ENCODE measurements around the gene NEK4. TPM values are rescaled to one million over a fixed set of nuclear protein-coding genes. Genes with fewer than 3 reads are reported as not detected.
A peak's percentile ranks its signal among the peaks of the same experiment; 100 is the strongest.
"Not testable (repeated sequence)": the region's sequence is repeated elsewhere in the genome, so short reads cannot be mapped to it uniquely, and the experiment has no call there.

The NEK4 gene
- total and polyA plus RNA-seq, 4 experiments from 2014 or later: 7.0 to 27.9 (median 19.8) TPM

GRCh38 chr3:52678265-52679198 lies 92.2 kb downstream of the NEK4 start:
- Mint-ChIP-seq H3K4me3 (no peak overlapping the region), H3K36me3 (peaks cover 42 to 53% of the 10 kb centered on the region in 2 donors), H3K4me1 (peaks cover 28 to 49% (median 31%) of the 10 kb centered on the region in 4 donors), H3K27ac (peak overlapping the region in 4 of 7 donors; percentile 0 to 57 (median 40)), H3K27me3 (no peaks in the 10 kb centered on the region), H3K9me3 (peaks cover 0 to 2% (median 0%) of the 10 kb centered on the region in 8 donors)
- Histone ChIP-seq H3K36me3 (ENCODE audit: insufficient read depth, low read length) (peaks cover 39% of the 10 kb centered on the region), H3K27ac (ENCODE audit: low read depth, low read length) (no peak overlapping the region), H3K4me1 (ENCODE audit: insufficient read depth, low read length) (peaks cover 15% of the 10 kb centered on the region), H3K9me3 (ENCODE audit: control insufficient read depth in 1 of 2, low read length in 2 of 2) (no peaks in the 10 kb centered on the region), H3K27me3 (ENCODE audit: insufficient read depth, low read length) (no peaks in the 10 kb centered on the region), H3K4me3 (ENCODE audit: low read length in 2 of 2) (no peak overlapping the region)
- DNase-seq: no peak
- CTCF ChIA-PET (ENCODE audit: partially characterized antibody): no interaction called here
- intact Hi-C loops (cut with micrococcal nuclease): no loop called here
- POLR2A ChIA-PET (ENCODE audit: partially characterized antibody): no interaction called here

GRCh38 chr3:52676201-52676600 lies 94.5 kb downstream of the NEK4 start:
- peaks cover 26 to 47% (median 30%) of the 10 kb centered on the region in 4 donors for H3K4me1 Mint-ChIP-seq
- H3K4me3 Mint-ChIP-seq; H3K4me3 ChIP-seq (ENCODE audit: low read length in 2 of 2); POLR2A ChIA-PET (ENCODE audit: partially characterized antibody); H3K9me3 ChIP-seq (ENCODE audit: control insufficient read depth in 1 of 2, low read length in 2 of 2); H3K27me3 Mint-ChIP-seq; H3K27ac ChIP-seq (ENCODE audit: low read depth, low read length); DNase-seq; H3K27me3 ChIP-seq (ENCODE audit: insufficient read depth, low read length); intact Hi-C loops (cut with micrococcal nuclease); H3K9me3 Mint-ChIP-seq: not testable (repeated sequence)
- CTCF ChIA-PET (ENCODE audit: partially characterized antibody): interaction anchor here (1.4 kb wide), 1 partner anchor 36 kb away, joined by 3 read pairs; no protein-coding TSS in a partner anchor
- H3K36me3 ChIP-seq (ENCODE audit: insufficient read depth, low read length): peaks cover 42% of the 10 kb centered on the region
- H3K36me3 Mint-ChIP-seq: peaks cover 41 to 65% of the 10 kb centered on the region in 2 donors
- H3K4me1 ChIP-seq (ENCODE audit: insufficient read depth, low read length): peaks cover 12% of the 10 kb centered on the region
- peak overlapping the region in 1 of 7 donors; percentile 16 for H3K27ac Mint-ChIP-seq

GRCh38 chr3:52671676-52672075 lies 99.1 kb downstream of the NEK4 start:
- CTCF ChIA-PET (ENCODE audit: partially characterized antibody): no interaction called here
- peak overlapping the region in 1 of 8 donors; percentile 47 for H3K4me3 Mint-ChIP-seq
- peak overlapping the region; percentile 74 to 96 (median 88) for H3K27ac Mint-ChIP-seq
- H3K9me3 ChIP-seq (ENCODE audit: control insufficient read depth in 1 of 2, low read length in 2 of 2): no peaks in the 10 kb centered on the region
- H3K36me3 Mint-ChIP-seq: peaks cover 28 to 57% of the 10 kb centered on the region in 2 donors
- intact Hi-C loops (cut with micrococcal nuclease): no loop called here
- no peak for DNase-seq
- peaks cover 21% of the 10 kb centered on the region for H3K4me1 ChIP-seq (ENCODE audit: insufficient read depth, low read length)
- no peaks in the 10 kb centered on the region for H3K27me3 ChIP-seq (ENCODE audit: insufficient read depth, low read length)
- POLR2A ChIA-PET (ENCODE audit: partially characterized antibody): no interaction called here
- H3K9me3 Mint-ChIP-seq: no peaks in the 10 kb centered on the region
- no peak overlapping the region for H3K27ac ChIP-seq (ENCODE audit: low read depth, low read length)
- no peak overlapping the region for H3K4me3 ChIP-seq (ENCODE audit: low read length in 2 of 2)
- H3K27me3 Mint-ChIP-seq: no peaks in the 10 kb centered on the region
- H3K36me3 ChIP-seq (ENCODE audit: insufficient read depth, low read length): peaks cover 12% of the 10 kb centered on the region
- peaks cover 26 to 40% (median 35%) of the 10 kb centered on the region in 4 donors for H3K4me1 Mint-ChIP-seq

GRCh38 chr3:52670621-52671521 lies 99.9 kb downstream of the NEK4 start:
- no peaks in the 10 kb centered on the region for H3K27me3 ChIP-seq (ENCODE audit: insufficient read depth, low read length)
- no peak overlapping the region for H3K4me3 ChIP-seq (ENCODE audit: low read length in 2 of 2)
- H3K27ac ChIP-seq (ENCODE audit: low read depth, low read length): no peak overlapping the region
- intact Hi-C loops (cut with micrococcal nuclease): no loop called here
- Mint-ChIP-seq H3K4me1 (peaks cover 26 to 36% (median 30%) of the 10 kb centered on the region in 4 donors), H3K9me3 (no peaks in the 10 kb centered on the region), H3K4me3 (peak overlapping the region in 6 of 8 donors; percentile 40 to 80 (median 65)), H3K27me3 (no peaks in the 10 kb centered on the region), H3K36me3 (peaks cover 21 to 51% of the 10 kb centered on the region in 2 donors), H3K27ac (peak overlapping the region; percentile 74 to 96 (median 88))
- peaks cover 14% of the 10 kb centered on the region for H3K36me3 ChIP-seq (ENCODE audit: insufficient read depth, low read length)
- POLR2A ChIA-PET (ENCODE audit: partially characterized antibody): interaction anchor here (0.5 kb wide), 1 partner anchor 382 kb away, joined by 4 read pairs; no protein-coding TSS in a partner anchor
- CTCF ChIA-PET (ENCODE audit: partially characterized antibody): no interaction called here
- H3K9me3 ChIP-seq (ENCODE audit: control insufficient read depth in 1 of 2, low read length in 2 of 2): no peaks in the 10 kb centered on the region
- DNase-seq: peak in 4 of 5 donors; percentile 6 to 77 (median 22)
- H3K4me1 ChIP-seq (ENCODE audit: insufficient read depth, low read length): peaks cover 21% of the 10 kb centered on the region

- no peak for DNase-seq
- H3K36me3 Mint-ChIP-seq: peaks cover 32 to 57% of the 10 kb centered on the region in 2 donors
Measured at GRCh38 chr3:52663098-52663497, 107.6 kb downstream of the NEK4 start.

GRCh38 chr3:52660046-52660445 lies 110.7 kb downstream of the NEK4 start:
- H3K27ac Mint-ChIP-seq: no peak overlapping the region
- no peak for DNase-seq
- intact Hi-C loops (cut with micrococcal nuclease): no loop called here
- H3K4me1 ChIP-seq (ENCODE audit: insufficient read depth, low read length): no peaks in the 10 kb centered on the region
- H3K4me1 Mint-ChIP-seq: peaks cover 3 to 7% (median 5%) of the 10 kb centered on the region in 4 donors
- CTCF ChIA-PET (ENCODE audit: partially characterized antibody): no interaction called here
- H3K4me3 Mint-ChIP-seq: no peak overlapping the region
- H3K36me3 Mint-ChIP-seq: peaks cover 37 to 68% of the 10 kb centered on the region in 2 donors
- POLR2A ChIA-PET (ENCODE audit: partially characterized antibody): no interaction called here
- no peaks in the 10 kb centered on the region for H3K27me3 Mint-ChIP-seq
- no peak overlapping the region for H3K27ac ChIP-seq (ENCODE audit: low read depth, low read length)
- no peaks in the 10 kb centered on the region for H3K9me3 Mint-ChIP-seq
- no peak overlapping the region for H3K4me3 ChIP-seq (ENCODE audit: low read length in 2 of 2)
- no peaks in the 10 kb centered on the region for H3K27me3 ChIP-seq (ENCODE audit: insufficient read depth, low read length)
- H3K36me3 ChIP-seq (ENCODE audit: insufficient read depth, low read length): peaks cover 45% of the 10 kb centered on the region
- no peaks in the 10 kb centered on the region for H3K9me3 ChIP-seq (ENCODE audit: control insufficient read depth in 1 of 2, low read length in 2 of 2)

More at GRCh38 chr3:52663098-52663497, 107.6 kb downstream of the NEK4 start:
- no peaks in the 10 kb centered on the region for H3K9me3 Mint-ChIP-seq
- ChIA-PET POLR2A (ENCODE audit: partially characterized antibody) (no interaction called here), CTCF (ENCODE audit: partially characterized antibody) (no interaction called here)
- Histone ChIP-seq H3K36me3 (ENCODE audit: insufficient read depth, low read length) (peaks cover 37% of the 10 kb centered on the region), H3K4me1 (ENCODE audit: insufficient read depth, low read length) (no peaks in the 10 kb centered on the region), H3K27ac (ENCODE audit: low read depth, low read length) (no peak overlapping the region), H3K4me3 (ENCODE audit: low read length in 2 of 2) (no peak overlapping the region), H3K27me3 (ENCODE audit: insufficient read depth, low read length) (no peaks in the 10 kb centered on the region), H3K9me3 (ENCODE audit: control insufficient read depth in 1 of 2, low read length in 2 of 2) (no peaks in the 10 kb centered on the region)
- H3K4me3 Mint-ChIP-seq: no peak overlapping the region
- intact Hi-C loops (cut with micrococcal nuclease): no loop called here
- H3K4me1 Mint-ChIP-seq: peaks cover 0 to 6% (median 4%) of the 10 kb centered on the region in 4 donors
- H3K27ac Mint-ChIP-seq: no peak overlapping the region
- H3K27me3 Mint-ChIP-seq: no peaks in the 10 kb centered on the region

Measured in CD4-positive, alpha-beta memory T cell (primary cell).